ENCODE data around the gene ZNF865. TPM values are rescaled to one million over a fixed set of nuclear protein-coding genes. Genes with fewer than 3 reads are reported as not detected.
"Not testable (repeated sequence)": the region's sequence is repeated elsewhere in the genome, so short reads cannot be mapped to it uniquely, and the experiment has no call there.

ZNF865 gene
- total RNA-seq, 1 donor from 2014 or later = 8.8 TPM

DNA sequence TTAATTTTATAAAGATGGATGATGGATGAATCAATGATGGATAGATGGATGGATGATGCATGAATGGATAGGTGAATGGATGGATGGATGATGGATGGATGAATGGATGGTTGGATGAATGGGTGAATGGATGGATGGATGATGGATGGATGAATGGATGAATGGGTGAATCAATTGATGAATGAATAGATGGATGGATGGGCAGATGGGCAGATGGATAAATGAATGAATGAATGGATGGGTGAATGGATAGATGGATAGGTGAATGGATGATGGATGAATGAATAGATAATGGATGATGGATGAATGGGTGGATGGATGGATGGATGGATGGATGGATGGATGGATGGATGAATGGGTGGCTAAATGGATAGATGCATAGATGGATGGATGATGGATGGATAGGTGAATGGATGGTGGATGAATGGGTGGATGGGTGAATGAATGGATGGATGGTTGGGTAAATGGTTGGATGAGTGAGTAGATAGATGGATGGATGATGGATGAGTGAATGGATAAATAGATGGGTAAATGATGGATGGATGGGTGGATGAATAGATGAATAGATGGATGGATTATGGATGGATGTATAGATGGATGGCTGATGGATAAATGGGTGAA lies 37.6 kb upstream of the ZNF865 start:
- Histone ChIP-seq H3K4me1 (no peaks in the 10 kb centered on the region), H3K27ac (no peak overlapping the region), H3K9me3 (no peaks in the 10 kb centered on the region), H3K36me3 (no peaks in the 10 kb centered on the region), H3K4me3 (no peak overlapping the region), H3K27me3 (no peaks in the 10 kb centered on the region)
- intact Hi-C loops (cut with DNase I) = no loop called here
- no peak for DNase-seq (ENCODE audit: extremely low spot score in 2 of 2)
- TF ChIP-seq POLR2A (IDR thresholded peaks at IDR 0.05) = no peak
- TF ChIP-seq POLR2AphosphoS5 (IDR thresholded peaks at IDR 0.05; ENCODE audit: insufficient read depth in 1 of 2, low read depth in 1 of 2) = no peak
- TF ChIP-seq CTCF (IDR thresholded peaks at IDR 0.05) = no peak

DNA sequence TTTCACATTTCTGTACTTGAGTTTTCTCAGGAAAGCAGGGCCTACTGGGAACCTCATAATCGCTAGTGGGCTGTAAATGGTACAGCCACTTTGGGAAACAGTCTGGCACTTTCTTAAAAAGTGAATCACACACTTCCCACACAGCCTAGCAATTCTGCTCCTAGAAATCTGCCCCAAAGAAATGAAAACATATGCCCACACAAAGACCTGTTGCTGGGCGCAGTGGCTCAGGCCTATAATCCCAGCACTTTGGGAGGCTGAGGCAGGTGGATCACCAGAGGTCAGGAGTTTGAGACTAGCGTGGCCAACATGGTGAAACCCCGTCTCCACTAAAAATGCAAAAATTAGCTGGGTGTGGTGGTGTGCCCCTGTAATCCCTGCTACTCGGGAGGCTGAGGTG lies 36.0 kb upstream of the ZNF865 start:
- H3K4me1 ChIP-seq; H3K4me3 ChIP-seq; H3K36me3 ChIP-seq; H3K9me3 ChIP-seq; intact Hi-C loops (cut with DNase I); DNase-seq (ENCODE audit: extremely low spot score in 2 of 2); H3K27ac ChIP-seq; H3K27me3 ChIP-seq: not testable (repeated sequence)

- H3K36me3 ChIP-seq; H3K4me1 ChIP-seq; DNase-seq (ENCODE audit: extremely low spot score in 2 of 2); intact Hi-C loops (cut with DNase I); H3K9me3 ChIP-seq; H3K4me3 ChIP-seq; H3K27ac ChIP-seq; H3K27me3 ChIP-seq: not testable (repeated sequence)
Observed at GRCh38 chr19:55573929-55574328, 31.5 kb upstream of the ZNF865 start.

- Histone ChIP-seq H3K9me3 (no peaks in the 10 kb centered on the region), H3K36me3 (peaks cover 0 to 7% of the 10 kb centered on the region in 2 donors), H3K27ac (no peak overlapping the region), H3K4me1 (peaks cover 21% of the 10 kb centered on the region), H3K27me3 (no peaks in the 10 kb centered on the region), H3K4me3 (no peak overlapping the region)
- intact Hi-C loops (cut with DNase I) = no loop called here
- DNase-seq (ENCODE audit: extremely low spot score in 2 of 2) = no peak
- no peak for TF ChIP-seq POLR2AphosphoS5 (IDR thresholded peaks at IDR 0.05; ENCODE audit: insufficient read depth in 1 of 2, low read depth in 1 of 2)
Observed at GRCh38 chr19:55576746-55577145, 28.7 kb upstream of the ZNF865 start.

- Histone ChIP-seq H3K27me3 (no peaks in the 10 kb centered on the region), H3K36me3 (peaks cover 0 to 7% of the 10 kb centered on the region in 2 donors), H3K4me3 (no peak overlapping the region), H3K27ac (no peak overlapping the region), H3K4me1 (peaks cover 23% of the 10 kb centered on the region), H3K9me3 (no peaks in the 10 kb centered on the region)
- TF ChIP-seq CTCF (IDR thresholded peaks at IDR 0.05) (no peak), POLR2AphosphoS5 (IDR thresholded peaks at IDR 0.05; ENCODE audit: insufficient read depth in 1 of 2, low read depth in 1 of 2) (no peak)
- DNase-seq (ENCODE audit: extremely low spot score in 2 of 2) = no peak
- intact Hi-C loops (cut with DNase I) = no loop called here
Observed at GRCh38 chr19:55578031-55578760, 27.3 kb upstream of the ZNF865 start.

DNA sequence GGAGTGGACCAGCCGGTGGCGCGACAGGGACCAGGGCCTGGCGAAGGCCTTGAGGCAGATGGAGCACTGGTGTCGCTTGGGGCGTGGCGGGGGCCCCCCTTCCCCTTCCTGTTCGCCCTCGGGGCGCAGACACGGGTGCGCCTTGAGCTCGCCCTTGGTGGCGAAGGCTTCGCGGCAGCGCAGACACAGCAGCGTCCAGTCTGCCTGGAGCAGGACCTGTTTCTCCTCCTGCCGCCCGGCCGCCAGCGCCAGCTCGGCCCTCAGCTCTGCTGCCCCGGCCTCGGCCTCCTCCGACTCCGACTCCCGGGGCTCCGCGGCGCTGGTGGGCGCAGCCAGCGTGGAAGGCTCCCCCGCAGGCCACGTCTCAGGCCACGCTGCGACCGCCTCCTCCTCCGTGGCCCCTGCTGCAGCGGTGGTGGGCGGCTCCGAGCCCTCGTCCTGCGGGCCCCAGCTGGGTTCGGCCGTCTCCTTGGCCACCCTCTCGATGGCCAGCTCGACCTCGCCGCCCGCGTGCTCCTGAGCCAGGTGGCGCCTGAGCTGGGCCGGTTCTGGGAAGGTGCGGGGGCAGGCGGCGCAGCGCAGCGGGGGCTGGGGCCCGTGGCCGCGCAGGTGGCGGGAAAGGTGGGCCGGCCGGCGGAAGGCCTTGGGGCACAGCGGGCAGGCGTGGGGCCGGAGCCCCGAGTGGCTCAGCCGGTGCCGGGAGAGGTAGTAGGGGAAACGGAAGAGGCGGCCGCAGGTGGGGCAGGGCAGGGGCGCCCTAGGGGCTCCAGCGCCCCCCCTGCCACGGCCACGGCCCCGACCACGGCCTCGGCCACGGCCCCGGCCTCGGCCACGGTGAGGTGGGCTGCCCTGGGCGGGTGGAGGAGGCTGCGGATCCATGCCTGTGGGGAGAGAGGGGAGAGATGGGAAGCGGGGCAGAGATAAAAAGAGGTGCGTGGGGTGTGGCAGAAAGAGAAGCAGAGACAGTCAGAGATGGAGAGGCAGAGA lies 26.4 kb upstream of the ZNF865 start:
- peaks cover 0 to 7% of the 10 kb centered on the region in 2 donors for H3K36me3 ChIP-seq
- peaks cover 23% of the 10 kb centered on the region for H3K4me1 ChIP-seq
- no peak for DNase-seq (ENCODE audit: extremely low spot score in 2 of 2)
- intact Hi-C loops (cut with DNase I) = no loop called here
- no peaks in the 10 kb centered on the region for H3K27me3 ChIP-seq
- TF ChIP-seq CTCF (IDR thresholded peaks at IDR 0.05) = no peak
- no peaks in the 10 kb centered on the region for H3K9me3 ChIP-seq
- H3K27ac ChIP-seq = no peak overlapping the region
- H3K4me3 ChIP-seq = peak overlapping the region; percentile 96

All from vagina (tissue), 2 donors.